GM12878 (cell line): ENCODE measurements around the gene DPEP1. TPM values are rescaled to one million over a fixed set of nuclear protein-coding genes. Genes with fewer than 3 reads are reported as not detected.

Experiments
- ATAC-seq: fragments of 200-7000 bp; cut with Tn5 transposase; 3 replicates; pipeline ENCODE4 v1.9.1; 2020; ENCODE audit warnings: mild to moderate bottlenecking, moderate library complexity
- BruUV-seq: library from RNA; stranded (reverse); fragments of 400-500 nt; replicated peaks from 2 replicates; lab custom pipeline; 2021; lab: Mats Ljungman, UMichigan
- CTCF ChIA-PET: fragments of 300-600 bp; sonication (Branson Sonifier 250); formaldehyde crosslinking; extraction: SDS; loops from one replicate; lab custom pipeline; 2021; ENCODE audit warnings: inconsistent platforms; lab: Yijun Ruan, JAX
- POLR2A ChIA-PET: fragments of 350-600 bp; formaldehyde crosslinking; extraction: SDS; loops from one replicate; lab custom pipeline; 2021; ENCODE audit warnings: inconsistent platforms; lab: Charles Lee
- RAD21 ChIA-PET: fragments of 300-600 bp; sonication (Branson Sonifier 250); formaldehyde crosslinking; loops from one replicate; lab custom pipeline; 2023; ENCODE audit warnings: antibody characterized with exemption; ENCODE audit not compliant: unreplicated experiment; lab: Charles Lee
- SMC1A ChIA-PET: fragments of 300-600 bp; sonication (Branson Sonifier 250); formaldehyde crosslinking; loops from one replicate; lab custom pipeline; 2023; ENCODE audit not compliant: unreplicated experiment, uncharacterized antibody; lab: Charles Lee
- DNase-seq: peaks from one replicate; pipeline ENCODE4 v3.0.0-alpha.2; 2011; ENCODE audit warnings: low read depth, low spot score
- FAIRE-seq: peaks from 3 replicates; lab custom pipeline; 2011; peaks lifted over from hg19 to GRCh38; lab: Jason Lieb, UNC
- H2AFZ ChIP-seq: 2 replicates; pipeline ENCODE4 v1.6.0; 2011; ENCODE audit warnings: low read depth, low read length, control low read depth; ENCODE audit not compliant: control insufficient read depth
- H3K27ac ChIP-seq: 2 replicates; pipeline ENCODE4 v1.5.1; 2011; ENCODE audit warnings: control low read depth; ENCODE audit not compliant: control insufficient read depth, insufficient read depth
- H3K27me3 ChIP-seq, 2 experiments: replicated peaks in 1 of 2; 2 replicates each; pipeline versions ENCODE4 v1.6.0 to v1.6.1; 2011; ENCODE audit warnings: low read length in 1 of 2; ENCODE audit not compliant: control insufficient read depth in 2 of 2, insufficient read depth in 2 of 2
- H3K36me3 ChIP-seq, 2 experiments: 2 replicates each; pipeline ENCODE4 v1.5.1; 2011; ENCODE audit warnings: low read length in 1 of 2; ENCODE audit not compliant: control insufficient read depth in 2 of 2, insufficient read depth in 2 of 2
- H3K4me1 ChIP-seq: 2 replicates; pipeline ENCODE4 v1.6.1; 2011; ENCODE audit warnings: mild to moderate bottlenecking, low read length, moderate library complexity, mixed read lengths; ENCODE audit not compliant: control insufficient read depth, insufficient read depth
- H3K4me2 ChIP-seq: 2 replicates; pipeline ENCODE4 v1.6.0; 2011; ENCODE audit warnings: control low read depth; ENCODE audit not compliant: control insufficient read depth, insufficient read depth
- H3K4me3 ChIP-seq: fragments of 200-600 bp; sonication (generic); 2 replicates; pipeline ENCODE4 v1.5.1; 2016
- H3K79me2 ChIP-seq: 2 replicates; pipeline ENCODE4 v1.6.0; 2011; ENCODE audit warnings: low read length; ENCODE audit not compliant: control insufficient read depth, insufficient read depth
- H3K9ac ChIP-seq: 2 replicates; pipeline ENCODE4 v1.8.0; 2011; ENCODE audit warnings: low read length, control low read depth, mixed read lengths; ENCODE audit not compliant: control insufficient read depth, insufficient read depth
- H3K9me3 ChIP-seq: replicated peaks from 3 replicates; pipeline ENCODE4 v1.5.1; 2011; ENCODE audit warnings: mild to moderate bottlenecking, low read length; ENCODE audit not compliant: control insufficient read depth, insufficient read depth
- H4K20me1 ChIP-seq: 2 replicates; pipeline ENCODE4 v1.6.0; 2011; ENCODE audit not compliant: control insufficient read depth, insufficient read depth
- HDAC2 ChIP-seq: fragments of 200-600 bp; sonication (generic); IDR thresholded peaks from 2 replicates; pipeline ENCODE4 v1.6.1; 2017
- IKZF2 ChIP-seq, 2 experiments: fragments of 450-650 bp; IDR thresholded peaks; 2 replicates each; pipeline ENCODE4 v1.6.1; 2017; ENCODE audit warnings: mild to moderate bottlenecking in 2 of 2, moderate library complexity in 2 of 2
- JUND ChIP-seq: IDR thresholded peaks from 2 replicates; pipeline ENCODE4 v1.6.1; 2012; ENCODE audit warnings: low read depth, mild to moderate bottlenecking, low read length, improper control_type of control experiment, moderate library complexity
- MYB ChIP-seq: fragments of 150-350 bp; IDR thresholded peaks from 2 replicates; pipeline ENCODE4 v1.6.1; 2014; ENCODE audit warnings: mild to moderate bottlenecking, low read depth, low read length, borderline replicate concordance
- NFYA ChIP-seq: IDR thresholded peaks from 2 replicates; pipeline ENCODE4 v1.6.1; 2011; ENCODE audit warnings: low read depth, mild to moderate bottlenecking, low read length, improper control_type of control experiment, borderline replicate concordance
- RCOR1 ChIP-seq: conservative IDR thresholded peaks from 2 replicates; pipeline ENCODE4 v1.6.1; 2012; ENCODE audit warnings: low read depth, low read length, improper control_type of control experiment
- STAT1 ChIP-seq: fragments of 450-650 bp; conservative IDR thresholded peaks from 2 replicates; pipeline ENCODE4 v1.6.1; 2014; ENCODE audit warnings: antibody characterized with exemption, mild to moderate bottlenecking
- TBL1XR1 ChIP-seq: IDR thresholded peaks from 2 replicates; pipeline ENCODE4 v1.6.1; 2012; ENCODE audit warnings: low read depth, low read length, improper control_type of control experiment
- USF2 ChIP-seq: IDR thresholded peaks from 2 replicates; pipeline ENCODE4 v1.6.1; 2011; ENCODE audit warnings: low read depth, low read length, improper control_type of control experiment, borderline replicate concordance
- ZNF622 ChIP-seq: fragments of 450-650 bp; IDR thresholded peaks from 2 replicates; pipeline ENCODE4 v1.6.1; 2017; ENCODE audit warnings: mild to moderate bottlenecking, inconsistent platforms
- WGBS: methylation state at CpG from one replicate; pipeline ENCODE4 v1.1.6; 2016; ENCODE audit warnings: low lambda C conversion rate; ENCODE audit not compliant: insufficient replicate concordance, insufficient coverage; ENCODE audit errors: missing lambda C conversion rate; 5-methylcytosine and 5-hydroxymethylcytosine counted together
- in situ Hi-C: fragments of 300-500 bp; cut with MboI; formaldehyde crosslinking; loops from 9 replicates; pipeline ENCODE4 v1.14.3; 2018; ENCODE audit warnings: mixed read lengths
- intact Hi-C: fragments of 100-400 bp; cut with micrococcal nuclease; formaldehyde crosslinking; loops from one replicate; pipeline ENCODE4 v1.14.2; 2022; ENCODE audit not compliant: unreplicated experiment
- polyA plus RNA-seq, 11 experiments: library from polyadenylated mRNA; depleted of rRNA in 4 of 11; unstranded in 6 of 11; stranded (reverse) in 5 of 11; fragments of >200 nt; fragmentation: Nextera tagmentation in 4 of 11; fragmentation: Illumina TruSeq in 1 of 11; extraction: Ambion mirVana in 4 of 11; extraction: Trizol in 1 of 11; gene quantifications; 1 replicate in 1 of 11; 2 replicates in 10 of 11; pipeline versions ENCODE4 v1.2.1 to v1.2.3, GENCODE V29; 2011 to 2016; ENCODE audit warnings: inconsistent platforms in 2 of 11, missing spikeins in 2 of 11, low read depth in 1 of 11
- total RNA-seq, 4 experiments: library from RNA; depleted of rRNA in 3 of 4; stranded (reverse); fragments of >200 nt in 3 of 4; fragmentation: Illumina TruSeq in 1 of 4; extraction: Trizol in 1 of 4; gene quantifications; 2 replicates each; pipeline versions ENCODE4 v1.2.1 to v1.2.3, GENCODE V29; 2013 to 2021
- TF ChIP-seq, protein P1 (sequence below): IDR thresholded peaks from 2 replicates; pipeline ENCODE4 v1.6.1; 2012; ENCODE audit warnings: low read depth, low read length, improper control_type of control experiment

Gene DPEP1
- total and polyA plus RNA-seq, 10 of the 15 experiments (the other 5 are each of a cell fraction or from before 2014, with no cell fraction given), result not detected

DNA sequence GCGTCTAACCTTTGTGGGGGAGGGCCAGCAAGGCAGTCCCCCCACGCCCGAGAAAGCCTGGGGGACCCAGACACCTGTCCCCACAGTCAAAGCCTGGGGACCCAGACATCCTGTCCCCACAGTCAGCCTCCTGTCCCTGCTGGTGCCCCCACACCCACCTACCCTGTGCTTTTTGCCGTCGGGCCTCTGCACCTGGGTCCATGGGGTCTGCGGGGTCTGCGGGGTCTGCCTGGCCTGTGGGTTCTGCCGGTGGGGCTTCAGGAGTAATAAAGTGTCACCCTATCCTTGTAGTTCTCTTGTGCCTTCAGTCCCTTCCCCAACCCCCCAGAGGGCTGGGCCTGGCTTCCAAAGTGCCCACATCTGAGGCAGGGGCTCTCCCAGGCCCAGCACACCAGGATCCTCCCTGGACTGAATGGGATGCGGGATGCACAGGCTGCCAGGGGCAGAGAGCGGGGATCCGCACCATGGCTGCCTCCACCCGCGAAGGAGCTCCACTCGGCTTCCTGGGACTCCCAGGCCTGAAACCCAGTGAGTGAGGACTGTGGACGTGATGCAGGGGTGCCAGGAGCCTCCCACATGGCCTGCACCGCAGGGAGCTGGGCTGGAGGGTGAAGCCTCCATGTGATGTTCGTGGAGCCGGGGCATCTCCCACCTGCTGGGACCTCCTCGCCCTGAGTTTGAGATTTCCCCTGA, 16.3 kb upstream of the DPEP1 start (continued):
- TF ChIP-seq USF2, result no peak
- no peak for TF ChIP-seq TBL1XR1

GRCh38 chr16:89598199-89598598, 15.2 kb upstream of the DPEP1 start:
- in situ Hi-C loops (no loop called here), intact Hi-C loops (no loop called here)
- FAIRE-seq (no peak), ATAC-seq (no peak), DNase-seq (no peak)
- Histone ChIP-seq H3K4me1 (no peaks in the 10 kb centered on the region), H3K27ac (no peak overlapping the region), H3K9me3 (no peaks in the 10 kb centered on the region), H3K4me2 (no peak overlapping the region), H2AFZ (no peak overlapping the region), H3K4me3 (no peak overlapping the region), H3K9ac (no peak overlapping the region), H3K79me2 (no peaks in the 10 kb centered on the region), H3K36me3 (no peaks in the 10 kb centered on the region; a peak in 1 of 4 replicates), H4K20me1 (no peaks in the 10 kb centered on the region), H3K27me3 (no peaks in the 10 kb centered on the region)
- TF ChIP-seq HDAC2, result no peak
- no peak for TF ChIP-seq TBL1XR1
- no peak for TF ChIP-seq USF2
- no peak for TF ChIP-seq NFYA
- no peak for TF ChIP-seq JUND
- TF ChIP-seq IKZF2 (IDR thresholded peaks at IDR 0.05), result no peak
- no peak for TF ChIP-seq RCOR1
- TF ChIP-seq, protein P1, sequence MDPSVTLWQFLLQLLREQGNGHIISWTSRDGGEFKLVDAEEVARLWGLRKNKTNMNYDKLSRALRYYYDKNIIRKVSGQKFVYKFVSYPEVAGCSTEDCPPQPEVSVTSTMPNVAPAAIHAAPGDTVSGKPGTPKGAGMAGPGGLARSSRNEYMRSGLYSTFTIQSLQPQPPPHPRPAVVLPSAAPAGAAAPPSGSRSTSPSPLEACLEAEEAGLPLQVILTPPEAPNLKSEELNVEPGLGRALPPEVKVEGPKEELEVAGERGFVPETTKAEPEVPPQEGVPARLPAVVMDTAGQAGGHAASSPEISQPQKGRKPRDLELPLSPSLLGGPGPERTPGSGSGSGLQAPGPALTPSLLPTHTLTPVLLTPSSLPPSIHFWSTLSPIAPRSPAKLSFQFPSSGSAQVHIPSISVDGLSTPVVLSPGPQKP, result no peak
- no peak for TF ChIP-seq STAT1
- TF ChIP-seq MYB, result no peak
- no peak for TF ChIP-seq ZNF622
- ChIA-PET POLR2A (no interaction called here), SMC1A (no interaction called here), CTCF (no interaction called here), RAD21 (no interaction called here)
- no TSS peak for BruUV-seq
- WGBS, result 29% methylated on average over 9 of the region's 14 CpGs
